Measurements from ENCODE around the gene DENND2C. TPM values are rescaled to one million over a fixed set of nuclear protein-coding genes. Genes with fewer than 3 reads are reported as not detected.

Gene DENND2C
- total RNA-seq, 4 donors from 2014 or later, result 33.6 to 60.9 (median 53.6) TPM

DNA sequence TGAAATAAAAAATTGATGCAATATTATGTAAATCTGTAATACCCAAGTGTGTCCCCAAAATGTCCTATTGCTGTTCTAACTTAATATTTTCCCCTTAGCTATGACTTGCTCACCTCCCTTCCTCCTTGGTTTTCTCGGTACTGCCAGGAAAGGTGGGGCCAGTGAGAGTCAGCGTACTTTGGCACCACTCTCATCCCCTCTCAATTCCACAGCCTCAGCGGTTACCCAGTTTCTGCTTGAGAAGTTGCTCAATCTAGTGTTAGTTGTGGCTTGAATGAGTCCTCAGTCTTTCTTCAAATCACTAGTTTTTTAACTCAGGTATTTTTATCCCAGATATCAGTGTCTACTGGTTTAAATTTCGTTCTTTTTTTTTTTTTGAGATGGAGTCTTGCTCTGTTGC is 120.7 kb downstream of the DENND2C start:
- no peak for DNase-seq (ENCODE audit: low spot score in 2 of 2)
- Histone ChIP-seq H3K9me3 (no peaks in the 10 kb centered on the region), H3K4me1 (no peaks in the 10 kb centered on the region), H3K36me3 (no peaks in the 10 kb centered on the region), H3K27me3 (no peaks in the 10 kb centered on the region), H3K4me3 (no peak overlapping the region), H3K27ac (no peak overlapping the region)
- 42% methylated on average over 4 of the region's 4 CpGs for WGBS
- no peak for TF ChIP-seq POLR2AphosphoS5 (IDR thresholded peaks at IDR 0.05)
- no peak for TF ChIP-seq CTCF (IDR thresholded peaks at IDR 0.05)
- no peak for TF ChIP-seq POLR2A (IDR thresholded peaks at IDR 0.05)
- TF ChIP-seq EP300 (IDR thresholded peaks at IDR 0.05), result no peak

DNA sequence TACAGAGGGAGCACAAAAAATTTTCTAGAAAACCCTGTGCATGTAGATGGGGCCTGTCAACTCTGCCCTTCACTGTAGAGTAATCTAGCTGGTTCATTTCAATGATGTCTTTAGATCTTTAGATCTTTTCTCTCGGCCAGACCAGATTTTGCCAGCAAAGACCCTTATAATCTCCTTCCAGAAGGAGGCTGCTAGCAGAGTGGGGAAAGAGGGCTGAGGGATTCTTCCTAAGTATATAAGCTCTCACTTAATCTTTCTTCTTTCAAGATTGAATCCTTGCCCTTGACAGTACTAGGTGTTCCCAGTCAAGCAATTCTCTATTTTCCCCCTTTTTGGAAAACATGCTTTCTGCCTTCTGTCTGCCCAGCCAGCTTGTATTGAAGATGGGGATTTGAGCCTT is 122.8 kb downstream of the DENND2C start:
- H3K36me3 ChIP-seq, result no peaks in the 10 kb centered on the region
- 78% methylated on average over 1 of the region's 1 CpG for WGBS
- no peak overlapping the region for H3K4me3 ChIP-seq
- DNase-seq (ENCODE audit: low spot score in 2 of 2), result no peak
- H3K27ac ChIP-seq, result no peak overlapping the region
- no peaks in the 10 kb centered on the region for H3K27me3 ChIP-seq
- no peaks in the 10 kb centered on the region for H3K9me3 ChIP-seq
- TF ChIP-seq POLR2AphosphoS5 (IDR thresholded peaks at IDR 0.05) (no peak), POLR2A (IDR thresholded peaks at IDR 0.05) (no peak), CTCF (IDR thresholded peaks at IDR 0.05) (no peak), EP300 (IDR thresholded peaks at IDR 0.05) (no peak)
- no peaks in the 10 kb centered on the region for H3K4me1 ChIP-seq

- H3K36me3 ChIP-seq, result no peaks in the 10 kb centered on the region
- H3K9me3 ChIP-seq, result no peaks in the 10 kb centered on the region
- DNase-seq (ENCODE audit: low spot score in 2 of 2), result no peak
- no peak overlapping the region for H3K4me3 ChIP-seq
- WGBS, result 74% methylated on average over 2 of the region's 2 CpGs
- H3K27me3 ChIP-seq, result no peaks in the 10 kb centered on the region
- H3K4me1 ChIP-seq, result no peaks in the 10 kb centered on the region
- no peak for TF ChIP-seq CTCF (IDR thresholded peaks at IDR 0.05)
- TF ChIP-seq POLR2A (IDR thresholded peaks at IDR 0.05), result no peak
- H3K27ac ChIP-seq, result no peak overlapping the region
Observed at GRCh38 chr1:114545796-114546195, 124.1 kb downstream of the DENND2C start.

- no peaks in the 10 kb centered on the region for H3K9me3 ChIP-seq
- 48% methylated on average over 1 of the region's 1 CpG for WGBS
- TF ChIP-seq POLR2AphosphoS5 (IDR thresholded peaks at IDR 0.05) (no peak), EP300 (IDR thresholded peaks at IDR 0.05) (no peak), POLR2A (IDR thresholded peaks at IDR 0.05) (no peak), CTCF (IDR thresholded peaks at IDR 0.05) (no peak)
Observed at GRCh38 chr1:114545315-114545714, 124.5 kb downstream of the DENND2C start.

DNA sequence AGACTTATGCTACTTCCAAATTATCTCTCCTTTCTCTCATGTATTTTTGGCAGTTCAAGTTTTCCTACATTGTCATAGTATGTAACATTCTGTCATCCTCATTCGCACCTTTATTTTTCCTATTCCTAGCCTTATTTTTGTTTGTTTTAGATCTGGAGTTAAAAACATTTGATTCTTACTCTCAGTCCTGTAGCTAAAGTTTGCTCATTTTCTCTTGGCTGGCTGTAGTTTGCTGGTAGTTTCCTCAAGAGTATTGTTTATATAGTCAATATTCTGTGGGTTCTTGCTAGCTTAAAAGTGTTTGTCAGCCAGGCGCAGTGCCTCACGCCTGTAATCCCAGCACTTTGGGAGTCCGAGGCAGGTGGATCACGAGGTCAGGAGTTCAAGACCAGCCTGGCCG is 129.0 kb downstream of the DENND2C start:
- H3K4me3 ChIP-seq, result no peak overlapping the region
- WGBS, result 59% methylated on average over 6 of the region's 6 CpGs
- TF ChIP-seq EP300 (IDR thresholded peaks at IDR 0.05), result no peak
- TF ChIP-seq POLR2A (IDR thresholded peaks at IDR 0.05), result no peak
- TF ChIP-seq CTCF (IDR thresholded peaks at IDR 0.05), result no peak
- TF ChIP-seq POLR2AphosphoS5 (IDR thresholded peaks at IDR 0.05), result no peak
- H3K9me3 ChIP-seq, result no peaks in the 10 kb centered on the region
- H3K27ac ChIP-seq, result no peak overlapping the region
- H3K4me1 ChIP-seq, result no peaks in the 10 kb centered on the region
- H3K36me3 ChIP-seq, result no peaks in the 10 kb centered on the region
- no peak for DNase-seq (ENCODE audit: low spot score in 2 of 2)
- no peaks in the 10 kb centered on the region for H3K27me3 ChIP-seq

More at GRCh38 chr1:114545315-114545714, 124.5 kb downstream of the DENND2C start:
- no peak overlapping the region for H3K27ac ChIP-seq
- H3K27me3 ChIP-seq, result no peaks in the 10 kb centered on the region
- no peaks in the 10 kb centered on the region for H3K36me3 ChIP-seq
- H3K4me1 ChIP-seq, result no peaks in the 10 kb centered on the region
- no peak for DNase-seq (ENCODE audit: low spot score in 2 of 2)
- no peak overlapping the region for H3K4me3 ChIP-seq
